Tibial nerve (tissue), 4 donors: ENCODE data around the gene KDM4F.

ENCODE experiments used
- CTCF ChIP-seq, 5 experiments: fragments of 200-600 bp in 3 of 5; fragments of 450-650 bp in 2 of 5; sonication (generic) in 3 of 5; IDR thresholded peaks; one replicate each; pipeline ENCODE4 v1.5.1; 2016 to 2019; ENCODE audit warnings: antibody characterized with exemption in 5 of 5, mild to moderate bottlenecking in 3 of 5, moderate library complexity in 2 of 5
- EP300 ChIP-seq, 2 donors: sonication (generic); formaldehyde crosslinking; IDR thresholded peaks; one replicate each; pipeline ENCODE4 v1.6.1; 2017; ENCODE audit warnings: antibody characterized with exemption in 2 of 2, mild to moderate bottlenecking in 1 of 2

GRCh38 chr11:95024958-95025357 is 24.3 kb upstream of the KDM4F start, which contains the start of gene KDM4E:
- TF ChIP-seq EP300 (IDR thresholded peaks at IDR 0.05) (no peak), CTCF (IDR thresholded peaks at IDR 0.05) (no peak)
